Activated naive CD4-positive, alpha-beta T cell treated with Interleukin-2 at 50 U/mL for 16 hours (primary cell): ENCODE results near the gene CHRNB1.

Experiments
- DNase-seq: peaks from one replicate; pipeline ENCODE4 v3.0.0-alpha.2; 2020

CHRNB1 gene

DNA sequence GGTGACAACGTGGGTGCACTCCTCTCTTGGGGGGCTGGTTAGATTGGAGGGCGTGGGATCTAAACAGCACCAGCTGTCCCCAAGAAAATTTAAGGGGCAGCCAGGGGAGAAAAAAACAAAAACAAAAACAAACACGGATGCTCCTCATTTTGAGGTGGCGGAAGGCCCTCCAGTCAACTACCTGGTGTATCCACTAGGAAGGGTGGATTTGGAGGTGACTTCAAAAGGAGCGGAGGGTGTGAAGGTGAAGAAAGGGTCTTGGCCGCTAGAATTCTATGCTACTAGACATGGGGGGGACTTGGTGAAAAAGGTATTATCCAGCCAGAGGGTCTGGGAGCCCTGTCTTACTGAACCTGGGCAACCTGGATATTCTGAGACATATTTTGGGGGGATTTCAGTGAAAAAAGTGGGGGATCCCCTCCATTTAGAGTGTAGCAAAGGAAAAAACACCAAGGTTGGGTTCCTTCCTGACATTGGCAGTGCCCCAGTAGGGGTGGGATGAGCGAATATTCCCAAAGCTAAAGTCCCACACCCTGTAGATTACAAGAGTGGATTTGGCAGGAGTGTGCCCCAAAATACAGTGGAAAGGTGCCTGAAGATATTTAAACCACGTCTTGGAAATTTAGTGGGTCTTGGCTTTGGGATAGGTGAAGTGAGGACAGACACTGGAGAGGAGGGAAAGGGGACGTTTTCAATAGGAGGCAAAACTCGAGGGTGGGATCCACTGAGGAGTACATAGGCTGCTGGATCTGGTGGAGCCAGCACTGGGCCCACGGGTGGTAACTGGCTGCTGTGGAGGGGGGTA lies 6.0 kb upstream of the CHRNB1 start:
- no peak for DNase-seq

DNA sequence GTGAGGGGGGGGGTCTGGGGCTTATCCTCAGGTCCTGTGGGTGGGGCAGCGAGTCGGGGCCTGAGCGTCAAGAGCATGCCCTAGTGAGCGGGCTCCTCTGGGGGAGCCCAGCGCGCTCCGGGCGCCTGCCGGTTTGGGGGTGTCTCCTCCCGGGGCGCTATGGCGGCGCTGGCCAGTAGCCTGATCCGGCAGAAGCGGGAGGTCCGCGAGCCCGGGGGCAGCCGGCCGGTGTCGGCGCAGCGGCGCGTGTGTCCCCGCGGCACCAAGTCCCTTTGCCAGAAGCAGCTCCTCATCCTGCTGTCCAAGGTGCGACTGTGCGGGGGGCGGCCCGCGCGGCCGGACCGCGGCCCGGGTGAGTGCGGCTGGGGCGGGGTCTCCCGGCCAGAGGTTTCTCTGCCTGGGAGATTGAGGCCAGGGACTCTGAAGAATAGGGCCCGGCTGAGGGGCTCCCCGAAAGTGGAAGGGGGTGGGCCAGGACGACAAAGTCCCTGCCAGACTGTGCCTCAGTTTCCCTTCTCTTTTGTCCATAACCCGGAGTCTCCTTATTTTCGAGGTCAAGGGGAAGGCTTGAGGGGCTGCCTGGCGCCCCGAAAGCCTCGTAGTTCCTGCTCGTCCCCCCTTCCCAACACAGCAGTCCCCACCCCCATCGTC lies 5.3 kb upstream of the CHRNB1 start, which contains the start of gene FGF11:
Gene FGF11 (plus strand): TSS at position 51 of the 651 bp plus-strand sequence. CDS start 109 bp downstream, at position 160.
- DNase-seq: no peak

DNA sequence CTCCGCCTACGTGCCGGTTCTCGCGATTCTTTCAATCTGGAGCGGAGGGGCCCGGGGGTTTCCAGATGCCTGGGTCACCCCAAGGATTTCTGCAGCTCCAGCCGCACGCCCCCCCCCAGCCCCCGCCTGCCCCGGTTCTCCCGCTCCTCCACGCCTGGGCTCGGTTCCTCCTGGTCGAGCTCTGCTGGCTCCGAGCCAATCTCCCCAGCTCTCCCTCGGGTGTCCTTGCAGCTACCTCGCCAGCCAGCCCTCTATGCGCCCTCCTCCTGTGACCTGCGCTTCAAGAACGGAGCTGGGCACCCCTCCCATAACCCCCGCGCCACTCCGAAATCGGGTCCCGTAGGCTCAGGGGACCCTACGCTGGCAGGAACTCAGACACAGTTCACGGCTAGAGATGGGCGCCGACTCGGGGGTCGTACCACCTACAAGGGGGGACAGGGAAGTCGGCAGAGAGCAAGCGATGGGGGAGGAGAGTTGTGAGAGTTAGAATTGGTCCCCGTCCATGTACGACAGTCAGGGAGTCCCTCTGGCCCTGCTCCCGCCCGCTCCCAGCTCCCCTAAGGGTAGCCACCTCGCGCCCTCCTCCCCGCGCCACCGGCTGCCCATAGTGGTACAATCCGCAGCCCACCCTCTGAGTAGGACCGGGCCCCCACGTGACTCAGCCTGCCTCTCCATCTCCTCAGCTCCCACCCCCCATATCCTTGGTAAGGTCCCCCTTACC lies 4.6 kb upstream of the CHRNB1 start:
- peak; percentile 18 for DNase-seq

DNA sequence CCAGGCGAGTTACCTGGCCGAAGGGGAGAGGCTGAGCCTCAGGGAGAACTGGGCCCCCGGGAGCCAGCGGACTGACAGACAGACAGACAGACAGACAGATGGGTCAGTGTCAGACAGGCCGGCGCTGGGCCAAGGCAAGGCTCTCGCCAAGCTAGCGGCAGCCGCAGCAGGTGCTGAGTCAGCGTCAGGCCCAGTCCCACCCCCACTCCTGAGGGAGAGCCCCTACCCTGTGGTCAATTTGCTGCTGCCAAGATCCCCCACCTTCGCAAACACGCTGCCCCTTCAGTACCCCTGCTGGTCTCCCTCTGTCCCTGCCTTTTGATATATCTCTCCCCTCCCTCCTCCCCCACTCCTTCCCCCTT lies 4.0 kb upstream of the CHRNB1 start:
- DNase-seq: peak; percentile 23

DNA sequence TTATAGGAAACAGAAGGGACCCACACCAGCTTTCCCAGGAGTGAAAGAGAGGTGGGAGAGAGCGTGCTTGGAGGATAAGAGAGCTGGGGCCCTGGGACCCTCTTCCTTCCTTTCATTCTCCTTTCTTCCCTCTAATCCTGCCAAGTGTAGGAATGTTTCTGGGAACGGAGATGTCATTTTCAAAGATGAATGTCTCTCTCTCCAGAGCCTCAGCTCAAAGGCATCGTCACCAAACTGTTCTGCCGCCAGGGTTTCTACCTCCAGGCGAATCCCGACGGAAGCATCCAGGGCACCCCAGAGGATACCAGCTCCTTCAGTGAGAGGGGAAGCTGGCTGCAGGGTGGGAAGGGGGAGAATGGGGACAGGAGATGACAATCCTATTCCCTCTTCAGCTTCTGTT lies 3.6 kb upstream of the CHRNB1 start:
- no peak for DNase-seq

DNA sequence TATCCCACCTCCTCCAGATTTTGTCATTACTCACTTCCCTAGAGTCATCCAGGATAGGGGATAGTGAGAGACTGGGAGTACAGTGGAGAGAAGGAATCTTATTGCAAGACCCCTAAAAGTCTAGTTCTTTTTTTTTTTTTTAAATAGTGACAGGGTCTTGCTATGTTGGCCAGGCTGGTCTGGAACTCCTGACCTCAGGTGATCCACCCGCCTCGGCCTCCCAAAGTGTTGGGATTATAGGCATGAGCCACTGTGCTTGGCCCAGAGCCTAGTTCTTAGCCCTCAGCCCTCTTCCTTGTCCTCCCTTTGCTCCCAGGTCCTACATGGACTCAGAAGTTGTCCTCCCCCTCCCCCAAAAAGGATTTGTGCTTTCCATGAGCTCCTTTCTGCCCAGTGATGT lies 2.7 kb upstream of the CHRNB1 start:
- no peak for DNase-seq

DNA sequence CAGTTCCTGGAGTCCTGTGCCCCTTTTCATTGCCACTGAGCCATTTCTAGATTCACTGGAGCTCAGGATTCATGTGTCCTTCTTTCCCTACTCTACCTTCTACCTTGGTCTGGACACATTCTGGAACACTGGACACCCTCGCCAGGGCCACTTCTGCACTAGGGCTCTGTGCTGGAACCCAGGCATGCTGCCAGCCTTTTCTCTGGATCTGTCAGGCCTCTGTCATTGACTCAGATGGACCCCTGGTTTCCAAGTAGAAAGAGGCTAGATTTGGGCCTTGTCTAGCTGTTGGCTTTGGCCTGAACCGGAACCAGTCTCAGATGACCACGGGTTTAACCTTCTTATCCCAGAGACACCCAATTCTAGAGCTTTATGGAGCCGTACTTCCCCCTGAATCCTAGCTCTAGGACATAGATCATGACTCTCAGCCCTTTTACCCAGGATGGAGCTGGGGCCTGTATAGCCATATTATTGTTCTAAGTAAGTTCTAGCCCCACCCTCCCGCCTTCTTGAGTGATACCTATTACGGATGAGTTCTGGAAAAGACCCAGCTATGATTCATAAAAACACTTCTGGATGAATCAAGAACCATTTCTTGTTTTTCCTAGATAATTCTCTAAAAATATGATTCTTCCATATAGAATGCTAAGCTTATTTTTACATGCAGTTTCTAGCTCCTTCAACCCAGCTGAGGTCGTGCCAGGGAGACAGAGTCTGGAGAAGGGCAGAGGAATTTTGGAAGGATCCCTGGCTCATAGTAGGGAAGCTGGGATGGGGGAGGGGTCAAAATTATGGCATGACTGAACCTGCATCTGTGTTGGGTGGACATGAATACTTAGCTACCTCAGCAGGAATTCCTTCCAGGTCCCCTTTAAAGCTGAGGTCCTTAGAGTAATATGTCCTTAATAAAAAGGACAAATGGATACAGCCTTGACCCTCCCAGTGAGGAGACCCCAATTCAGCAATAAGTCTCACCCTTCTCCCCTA lies 1.1 kb upstream of the CHRNB1 start:
- DNase-seq: no peak

DNA sequence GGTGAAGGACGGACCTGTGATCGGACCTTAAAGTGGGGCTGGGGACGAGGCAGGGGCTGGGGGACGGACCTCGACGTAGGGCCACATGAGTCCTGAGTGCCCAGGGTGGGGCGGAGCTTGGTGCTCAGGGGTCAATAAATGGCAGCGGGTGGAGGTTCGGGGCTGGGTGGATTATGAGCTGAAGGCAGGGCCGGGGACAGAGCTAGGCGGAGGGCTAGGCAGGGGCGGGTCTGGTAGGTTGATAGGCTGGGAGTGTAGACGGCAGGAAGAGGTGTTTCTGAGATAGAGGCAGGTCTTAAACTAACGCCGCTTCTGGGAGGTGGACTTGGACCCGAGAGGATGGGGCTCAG lies 733 bp downstream of the CHRNB1 start:
- DNase-seq: peak; percentile 36

DNA sequence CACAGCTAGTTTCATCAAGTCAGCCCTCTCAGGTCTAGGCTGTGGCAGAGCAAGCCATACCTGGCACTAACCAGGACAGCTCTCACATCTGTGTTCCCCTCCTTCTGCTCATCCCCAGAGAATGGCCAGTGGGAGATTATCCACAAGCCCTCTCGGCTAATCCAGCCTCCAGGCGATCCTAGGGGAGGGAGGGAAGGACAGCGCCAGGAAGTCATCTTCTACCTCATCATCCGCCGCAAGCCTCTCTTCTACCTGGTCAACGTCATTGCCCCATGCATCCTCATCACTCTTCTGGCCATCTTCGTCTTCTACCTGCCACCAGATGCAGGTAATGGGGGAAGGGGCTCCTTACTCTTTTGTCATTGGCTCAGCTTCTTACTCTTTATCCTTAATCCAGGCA lies 3.6 kb downstream of the CHRNB1 start:
- no peak for DNase-seq

DNA sequence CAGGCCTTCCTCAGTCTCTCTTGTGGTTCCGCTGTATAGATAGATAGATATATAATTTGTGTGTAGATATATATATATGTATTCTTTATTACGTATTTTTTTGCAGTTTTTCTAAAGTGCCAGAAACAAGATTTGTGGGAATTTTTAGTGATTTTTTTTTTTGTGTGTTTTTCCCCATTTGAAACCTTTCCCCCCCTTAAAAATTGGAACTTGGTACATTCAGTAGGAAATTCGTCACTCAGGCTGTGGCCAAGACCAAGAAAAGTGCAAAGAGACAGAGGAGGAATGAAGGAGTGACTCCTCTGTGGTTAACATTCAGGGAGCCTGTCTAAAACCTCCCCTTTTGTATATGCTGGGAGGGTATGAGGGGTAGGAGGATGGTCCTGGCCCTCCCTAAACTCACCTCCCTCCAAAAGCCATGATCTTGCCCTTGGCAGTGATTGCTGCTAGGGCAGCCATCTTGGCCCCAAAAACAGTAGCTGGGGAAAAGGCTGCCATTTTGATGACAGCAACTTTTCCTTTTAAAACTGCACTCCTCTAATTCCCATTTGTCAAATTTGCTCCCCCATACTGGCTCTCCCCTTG lies 15.2 kb downstream of the CHRNB1 start:
- DNase-seq: no peak

DNA sequence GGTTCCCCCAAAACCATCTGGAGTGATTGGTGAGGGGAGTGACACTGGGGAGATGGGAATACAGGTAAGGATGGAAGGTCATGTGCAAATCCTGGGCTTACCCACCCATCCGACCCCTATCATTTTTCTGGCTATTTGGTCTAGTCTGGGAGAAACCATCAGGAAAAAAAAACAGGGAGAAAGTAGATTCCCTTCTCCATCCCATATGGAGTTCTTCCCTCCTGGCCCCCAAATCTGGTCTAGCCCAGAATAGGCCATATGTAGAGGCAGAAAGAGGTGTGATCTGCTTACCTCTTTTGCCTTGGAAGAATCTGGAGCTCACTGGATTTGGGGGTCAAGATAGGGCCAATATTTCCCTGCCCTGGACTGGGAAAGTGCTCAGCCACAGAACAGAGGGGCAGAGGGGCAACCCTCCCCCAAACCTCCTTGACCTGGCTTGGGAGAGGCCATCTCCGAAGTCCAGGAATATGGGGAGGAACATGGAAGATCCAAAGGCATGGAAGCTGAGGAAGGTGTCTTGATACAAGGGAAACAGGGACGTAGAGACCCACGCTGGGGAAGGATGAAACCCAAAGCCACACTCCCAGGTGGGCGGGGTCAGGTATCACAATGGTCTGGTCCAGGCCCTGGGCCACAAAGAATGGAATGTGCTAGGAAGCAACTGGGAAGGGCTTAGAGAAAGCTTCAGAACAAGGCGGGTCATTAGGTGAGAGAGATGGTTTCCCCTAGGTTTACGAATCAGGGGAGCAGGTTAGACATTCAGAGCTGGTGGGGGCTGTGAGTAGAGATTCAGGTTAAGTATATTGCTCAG lies 16.2 kb downstream of the CHRNB1 start:
- DNase-seq: no peak

DNA sequence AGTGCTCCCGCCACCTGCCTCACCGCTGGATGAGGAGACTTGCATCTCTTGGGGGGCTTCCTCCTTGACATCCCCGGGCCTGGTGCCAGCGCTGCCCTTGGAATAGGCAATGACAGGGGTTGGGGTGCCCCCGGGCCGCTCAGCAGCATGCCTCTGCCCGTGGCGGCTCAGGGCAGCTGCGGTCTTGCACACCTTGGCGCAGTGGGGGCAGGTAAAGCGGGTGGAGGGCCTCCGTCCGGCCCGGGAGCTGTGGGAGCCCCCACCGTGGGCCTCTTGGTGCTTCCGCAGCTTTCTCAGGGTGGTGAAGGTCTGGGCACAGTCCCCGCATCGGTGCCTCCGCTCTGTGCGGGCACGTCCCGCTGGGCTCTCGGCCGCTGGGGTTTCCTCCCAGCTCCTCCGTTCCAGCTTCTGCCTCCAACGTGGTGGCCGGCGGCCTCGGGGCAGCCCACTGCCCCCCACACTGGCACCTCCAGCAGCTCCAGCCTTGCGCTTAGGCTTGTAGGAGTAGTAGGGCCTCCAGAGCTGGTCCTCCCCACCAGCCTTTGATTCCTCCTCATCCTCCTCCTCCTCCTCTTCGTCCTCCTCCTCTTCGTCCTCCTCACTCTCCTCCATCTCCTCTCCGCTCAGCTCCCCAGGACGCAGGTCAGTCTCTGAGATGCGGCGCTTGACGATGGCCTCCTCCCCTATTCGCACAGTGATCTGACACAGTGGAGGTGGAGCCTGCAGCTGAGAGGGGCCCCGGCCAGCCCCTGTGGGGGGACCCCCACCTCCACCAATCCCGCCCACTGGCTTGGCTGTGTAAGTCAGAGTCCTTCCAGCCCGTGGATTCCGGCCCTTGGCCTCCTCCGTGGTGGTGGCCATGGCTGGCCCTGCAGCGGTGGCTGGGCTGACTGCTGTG lies 17.9 kb downstream of the CHRNB1 start:
- DNase-seq: no peak

DNA sequence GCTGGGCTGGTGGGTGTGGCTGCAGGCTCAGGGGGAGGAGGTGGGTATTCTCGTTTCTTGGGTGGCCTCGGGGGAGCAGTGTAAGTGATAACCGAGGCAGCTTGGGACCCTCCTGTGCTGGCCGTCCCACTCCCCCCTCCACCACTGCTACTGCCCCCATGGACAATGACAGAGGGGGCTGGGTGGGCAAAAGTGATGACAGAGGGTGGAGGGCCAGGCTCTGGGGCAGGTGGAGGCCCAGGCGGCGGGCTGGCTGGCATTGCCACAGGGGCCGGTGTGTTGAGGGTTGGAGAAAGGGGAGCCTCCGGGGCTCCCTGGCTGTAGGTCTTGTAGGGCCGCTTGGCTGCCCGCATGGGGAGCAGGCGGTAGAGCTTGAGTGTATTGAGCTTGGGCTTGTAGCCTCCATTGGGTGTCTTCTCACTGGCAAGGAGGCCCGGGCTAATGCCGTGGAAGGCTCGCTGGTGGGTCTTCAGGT lies 18.5 kb downstream of the CHRNB1 start:
- no peak for DNase-seq

DNA sequence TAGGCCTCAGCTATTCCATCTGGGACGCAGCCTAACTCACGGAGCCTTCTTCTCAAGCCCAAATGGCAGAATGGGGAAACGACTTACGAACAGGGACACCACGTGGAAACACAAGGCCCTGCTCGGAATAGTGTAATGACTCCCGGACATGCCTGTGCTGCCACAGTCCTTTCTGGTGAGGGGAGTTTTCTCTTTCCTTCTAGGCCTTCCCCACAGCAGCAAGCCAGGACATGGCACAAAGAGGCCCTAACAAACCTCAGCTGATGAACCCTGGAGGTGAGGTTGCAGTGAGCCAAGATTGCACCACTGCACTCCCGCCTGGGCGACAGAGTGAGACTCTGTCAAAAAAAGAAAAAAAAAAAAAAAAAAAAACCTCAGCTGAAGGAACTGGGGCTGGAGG lies 19.2 kb downstream of the CHRNB1 start:
- DNase-seq: no peak

DNA sequence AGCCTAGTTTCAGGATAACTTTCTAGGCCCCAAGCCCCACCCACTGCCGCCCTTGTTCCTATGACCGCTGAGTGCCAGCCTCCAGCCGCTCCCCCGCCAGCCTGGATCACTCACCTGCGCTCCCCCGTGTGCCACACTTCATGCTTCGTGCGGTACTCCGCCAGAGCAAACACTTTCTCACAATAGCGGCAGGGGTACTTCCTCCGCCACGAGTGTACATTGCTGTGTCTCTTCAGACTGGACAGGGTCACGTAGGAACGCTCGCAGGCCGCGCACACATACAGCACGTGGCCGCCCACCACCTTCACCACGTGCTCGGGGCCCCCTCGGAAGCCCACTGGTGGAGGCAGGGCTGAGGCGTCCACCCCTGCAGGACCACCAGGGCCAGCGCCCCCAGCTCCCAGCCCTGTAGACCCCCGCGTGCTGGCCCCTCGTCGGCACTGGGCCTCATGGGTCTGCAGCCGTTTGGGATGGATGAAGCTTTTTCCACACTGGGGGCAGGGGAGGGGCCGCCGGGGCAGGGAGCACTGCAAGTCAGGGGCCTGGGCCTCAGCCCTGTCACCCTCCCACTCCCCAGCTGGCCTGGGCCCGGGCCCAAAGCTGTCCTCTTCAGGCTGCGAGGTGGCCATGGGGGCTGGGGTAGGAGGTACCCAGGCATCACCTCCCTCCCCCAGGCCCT lies 20.9 kb downstream of the CHRNB1 start:
- no peak for DNase-seq

DNA sequence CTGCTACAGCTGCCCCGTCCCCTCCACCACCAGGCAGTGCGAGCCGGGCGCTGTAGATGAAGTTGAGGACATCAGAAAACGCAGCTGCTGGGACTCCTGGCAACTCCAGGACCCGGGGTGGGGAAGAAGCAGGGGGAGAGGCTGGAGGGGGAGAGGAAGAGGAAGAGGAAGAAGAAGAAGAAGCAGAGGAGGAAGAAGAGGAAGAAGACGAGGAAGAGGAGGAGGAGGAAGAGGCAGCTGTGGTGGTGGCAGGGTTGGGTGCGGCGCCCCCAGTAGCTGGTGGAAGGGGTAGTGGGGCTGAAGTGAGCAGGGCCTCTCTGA lies 21.4 kb downstream of the CHRNB1 start:
- DNase-seq: no peak

DNA sequence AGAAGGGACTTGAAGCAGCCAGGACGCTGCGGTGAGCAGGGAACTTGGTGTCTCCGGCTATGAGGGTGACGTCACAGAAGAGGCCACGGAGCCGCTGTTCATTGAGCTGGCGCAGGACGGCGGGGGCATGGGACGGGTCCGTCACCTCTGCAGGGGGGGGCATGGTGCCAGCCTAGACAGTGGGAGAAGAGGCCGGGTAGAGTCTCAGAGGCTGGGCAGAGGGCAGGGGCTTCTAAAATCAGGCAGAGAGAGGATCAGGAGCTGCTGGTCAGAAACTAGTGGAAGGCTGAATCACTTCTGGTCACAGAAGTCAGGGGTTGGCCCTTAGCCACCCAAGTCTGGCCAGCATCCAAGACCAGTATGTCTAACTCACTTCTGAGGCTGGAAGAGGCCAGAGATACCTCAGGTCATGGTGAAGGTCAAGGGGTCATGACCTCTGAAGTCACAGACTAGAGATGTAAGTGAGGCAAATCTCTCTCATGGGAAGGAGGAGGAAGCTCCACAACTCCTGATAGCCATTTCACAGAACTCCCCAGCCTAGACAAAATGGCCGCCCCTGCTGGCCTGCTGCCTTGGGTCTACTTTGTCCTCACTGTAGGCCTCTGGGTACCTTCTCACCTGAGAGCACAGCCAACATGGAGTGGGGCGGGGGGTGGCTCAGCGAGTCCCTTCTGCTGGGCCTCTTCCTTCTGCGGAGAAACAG lies 21.9 kb downstream of the CHRNB1 start:
- no peak for DNase-seq

DNA sequence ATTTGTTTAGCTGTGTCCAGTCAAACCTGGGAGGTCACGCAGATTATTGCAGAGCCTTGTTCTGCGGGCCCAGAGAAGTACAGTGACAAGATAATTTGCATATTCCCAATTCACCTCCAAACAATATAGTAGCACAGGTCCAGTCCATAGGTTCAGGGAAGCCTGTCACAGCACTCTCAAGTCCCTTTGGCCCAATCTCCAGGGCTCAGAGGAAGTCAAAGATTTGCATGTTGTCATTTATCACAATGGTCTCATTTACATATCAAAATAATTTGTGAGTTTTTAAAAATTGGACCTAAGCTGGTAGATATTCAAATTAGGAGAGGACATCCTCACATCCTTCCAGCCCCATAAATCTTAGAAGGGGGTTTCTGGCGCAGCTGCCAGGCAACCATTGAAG lies 22.6 kb downstream of the CHRNB1 start:
- DNase-seq: no peak

DNA sequence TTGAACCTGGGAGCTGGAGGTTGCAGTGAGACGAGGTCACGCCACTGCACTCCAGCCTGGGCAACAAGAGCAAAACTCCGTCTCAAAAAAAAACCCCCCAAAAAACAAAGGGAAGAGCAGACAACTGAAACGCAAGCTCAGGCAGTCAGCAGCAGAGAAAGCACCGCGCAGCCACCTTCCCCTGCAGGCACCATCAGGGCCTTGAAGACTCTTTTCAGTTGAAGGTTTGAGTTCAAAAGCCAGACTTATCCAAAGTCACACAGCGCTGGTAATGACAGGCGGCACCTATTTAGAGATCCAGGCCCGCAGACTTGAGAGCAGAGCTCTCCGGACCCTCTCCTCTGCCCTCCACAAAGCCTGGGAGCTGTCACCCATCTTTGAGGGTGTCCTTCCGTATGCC lies 23.4 kb downstream of the CHRNB1 start:
- DNase-seq: no peak
